ENCODE data around the gene NTSR1.
A peak's percentile ranks its signal among the peaks of the same experiment; 100 is the strongest.

DNA sequence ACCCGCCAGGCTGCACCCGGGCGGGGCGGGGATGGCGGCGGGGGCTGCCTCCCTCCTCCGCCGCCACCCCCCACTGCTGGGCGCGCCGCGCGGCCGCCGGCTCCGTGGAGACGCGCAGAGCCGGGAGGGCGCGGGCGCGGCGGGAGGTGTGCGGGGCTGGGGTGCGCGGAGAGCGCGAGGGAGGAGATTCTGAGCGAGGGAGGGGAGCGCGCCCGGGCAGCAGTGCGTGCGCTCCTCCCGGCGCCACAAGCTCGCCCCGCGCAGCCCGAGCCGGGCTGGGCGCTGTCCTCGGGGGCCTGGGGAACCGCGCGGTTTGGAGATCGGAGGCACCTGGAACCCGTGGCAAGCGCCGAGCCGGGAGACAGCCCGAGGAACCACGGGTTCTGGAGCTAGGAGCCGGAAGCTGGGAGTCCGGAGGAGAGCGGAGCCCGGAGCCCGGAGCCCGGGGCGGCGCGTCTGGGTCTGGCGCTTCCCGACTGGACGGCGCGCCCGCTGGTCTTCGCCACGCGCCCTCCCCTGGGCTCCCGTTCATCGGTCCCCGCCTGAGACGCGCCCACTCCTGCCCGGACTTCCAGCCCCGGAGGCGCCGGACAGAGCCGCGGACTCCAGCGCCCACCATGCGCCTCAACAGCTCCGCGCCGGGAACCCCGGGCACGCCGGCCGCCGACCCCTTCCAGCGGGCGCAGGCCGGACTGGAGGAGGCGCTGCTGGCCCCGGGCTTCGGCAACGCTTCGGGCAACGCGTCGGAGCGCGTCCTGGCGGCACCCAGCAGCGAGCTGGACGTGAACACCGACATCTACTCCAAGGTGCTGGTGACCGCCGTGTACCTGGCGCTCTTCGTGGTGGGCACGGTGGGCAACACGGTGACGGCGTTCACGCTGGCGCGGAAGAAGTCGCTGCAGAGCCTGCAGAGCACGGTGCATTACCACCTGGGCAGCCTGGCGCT lies at the start of gene NTSR1:
- TF ChIP-seq POLR2A (IDR thresholded peaks at IDR 0.05), result peak in 1 of 2 donors; percentile 45
- TF ChIP-seq, protein P1, sequence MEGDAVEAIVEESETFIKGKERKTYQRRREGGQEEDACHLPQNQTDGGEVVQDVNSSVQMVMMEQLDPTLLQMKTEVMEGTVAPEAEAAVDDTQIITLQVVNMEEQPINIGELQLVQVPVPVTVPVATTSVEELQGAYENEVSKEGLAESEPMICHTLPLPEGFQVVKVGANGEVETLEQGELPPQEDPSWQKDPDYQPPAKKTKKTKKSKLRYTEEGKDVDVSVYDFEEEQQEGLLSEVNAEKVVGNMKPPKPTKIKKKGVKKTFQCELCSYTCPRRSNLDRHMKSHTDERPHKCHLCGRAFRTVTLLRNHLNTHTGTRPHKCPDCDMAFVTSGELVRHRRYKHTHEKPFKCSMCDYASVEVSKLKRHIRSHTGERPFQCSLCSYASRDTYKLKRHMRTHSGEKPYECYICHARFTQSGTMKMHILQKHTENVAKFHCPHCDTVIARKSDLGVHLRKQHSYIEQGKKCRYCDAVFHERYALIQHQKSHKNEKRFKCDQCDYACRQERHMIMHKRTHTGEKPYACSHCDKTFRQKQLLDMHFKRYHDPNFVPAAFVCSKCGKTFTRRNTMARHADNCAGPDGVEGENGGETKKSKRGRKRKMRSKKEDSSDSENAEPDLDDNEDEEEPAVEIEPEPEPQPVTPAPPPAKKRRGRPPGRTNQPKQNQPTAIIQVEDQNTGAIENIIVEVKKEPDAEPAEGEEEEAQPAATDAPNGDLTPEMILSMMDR (IDR thresholded peaks at IDR 0.05), result no peak

All from sigmoid colon (tissue), 3 donors.